Keratinocyte (primary cell): Measurements from ENCODE around the gene RHOU. TPM values are rescaled to one million over a fixed set of nuclear protein-coding genes. Genes with fewer than 3 reads are reported as not detected.

Experiments
- DNase-seq: peaks from one replicate; pipeline ENCODE4 v3.0.0-alpha.2; 2011; ENCODE audit warnings: low read depth, missing footprints, low spot score
- FAIRE-seq: peaks from 2 replicates; lab custom pipeline; 2011; peaks lifted over from hg19 to GRCh38; lab: Jason Lieb, UNC
- H2AFZ ChIP-seq: 2 replicates; pipeline ENCODE4 v1.6.0; 2012; ENCODE audit warnings: low read length, control low read depth, inconsistent platforms; ENCODE audit not compliant: control insufficient read depth
- H3K27ac ChIP-seq: 2 replicates; pipeline ENCODE4 v1.5.1; 2011; ENCODE audit warnings: low read length; ENCODE audit not compliant: control insufficient read depth, insufficient read depth
- H3K27me3 ChIP-seq: 3 replicates; pipeline ENCODE4 v1.6.0; 2011; ENCODE audit warnings: low read length; ENCODE audit not compliant: control insufficient read depth, insufficient read depth; ENCODE audit errors: extremely low read depth
- H3K36me3 ChIP-seq, 2 experiments: 2 replicates in 1 of 2; 3 replicates in 1 of 2; pipeline ENCODE4 v1.5.1; 2011; ENCODE audit warnings: low read length in 2 of 2, mild to moderate bottlenecking in 1 of 2; ENCODE audit not compliant: control insufficient read depth in 2 of 2, insufficient read depth in 2 of 2; ENCODE audit errors: extremely low read depth in 1 of 2
- H3K4me1 ChIP-seq: 3 replicates; pipeline ENCODE4 v1.5.1; 2011; ENCODE audit warnings: low read length; ENCODE audit not compliant: control insufficient read depth, insufficient read depth; ENCODE audit errors: extremely low read depth
- H3K4me2 ChIP-seq: 3 replicates; pipeline ENCODE4 v1.6.0; 2011; ENCODE audit warnings: low read depth, low read length; ENCODE audit not compliant: control insufficient read depth, insufficient read depth; ENCODE audit errors: extremely low read depth
- H3K4me3 ChIP-seq, 3 experiments: fragments of 200-600 bp in 1 of 3; sonication (generic) in 1 of 3; 2 replicates in 2 of 3; 3 replicates in 1 of 3; pipeline ENCODE4 v1.5.1; 2011 to 2016; ENCODE audit warnings: low read length in 3 of 3, mild to moderate bottlenecking in 3 of 3, control low read depth in 2 of 3, inconsistent platforms in 1 of 3, low read depth in 1 of 3, mixed read lengths in 1 of 3, mixed run types in 1 of 3, moderate library complexity in 1 of 3; ENCODE audit not compliant: control insufficient read depth in 2 of 3, insufficient read depth in 2 of 3; ENCODE audit errors: extremely low read depth in 1 of 3
- H3K79me2 ChIP-seq: 2 replicates; pipeline ENCODE4 v1.6.0; 2012; ENCODE audit warnings: low read length; ENCODE audit not compliant: control insufficient read depth, insufficient read depth
- H3K9ac ChIP-seq: 3 replicates; pipeline ENCODE4 v1.6.0; 2011; ENCODE audit warnings: low read length; ENCODE audit not compliant: control insufficient read depth, insufficient read depth; ENCODE audit errors: extremely low read depth
- H3K9me1 ChIP-seq: 3 replicates; pipeline ENCODE4 v1.6.0; 2011; ENCODE audit warnings: low read length; ENCODE audit not compliant: control insufficient read depth, insufficient read depth; ENCODE audit errors: extremely low read depth
- H3K9me3 ChIP-seq: 2 replicates; pipeline ENCODE4 v1.5.1; 2012; ENCODE audit warnings: low read depth, low read length; ENCODE audit not compliant: control insufficient read depth
- H4K20me1 ChIP-seq: 3 replicates; pipeline ENCODE4 v1.6.0; 2011; ENCODE audit warnings: low read length; ENCODE audit not compliant: control insufficient read depth, insufficient read depth; ENCODE audit errors: extremely low read depth
- CTCF ChIP-seq, 3 experiments: IDR thresholded peaks in 1 of 3; conservative IDR thresholded peaks in 1 of 3; optimal IDR thresholded peaks in 1 of 3; 2 replicates in 2 of 3; 3 replicates in 1 of 3; pipeline versions ENCODE3 to v1.5.1; 2011; ENCODE audit warnings: low read length in 3 of 3, mild to moderate bottlenecking in 3 of 3, moderate library complexity in 2 of 3, control low read depth in 1 of 3, inconsistent platforms in 1 of 3; ENCODE audit not compliant: insufficient read depth in 2 of 3; ENCODE audit errors: extremely low read depth in 1 of 3
- EZH2 ChIP-seq: IDR thresholded peaks from one replicate; pipeline ENCODE4 v1.6.1; 2012; ENCODE audit warnings: inconsistent platforms, mild to moderate bottlenecking, low read length, moderate library complexity
- dilution Hi-C: fragments of 300-500 bp; cut with MboI; formaldehyde crosslinking; loops from one replicate; pipeline ENCODE4 v1.7.0; 2020; ENCODE audit warnings: low sequenced_read_pairs; ENCODE audit not compliant: extremely low pct_ligation_motif_present
- polyA plus RNA-seq, 5 experiments: library from polyadenylated mRNA; depleted of rRNA in 3 of 5; stranded (reverse) in 3 of 5; stranded (forward) in 1 of 5; unstranded in 1 of 5; fragments of >200 nt; gene quantifications; 1 replicate in 1 of 5; 2 replicates in 3 of 5; 3 replicates in 1 of 5; pipeline versions ENCODE4 v1.2.1 to v1.2.3, GENCODE V29; 2011 to 2012; ENCODE audit warnings: missing spikeins in 2 of 5, low read depth in 1 of 5, low replicate concordance in 1 of 5

The RHOU gene
- polyA plus RNA-seq, 1 donor (not counting 4 experiments of a cell fraction or from before 2014, with no cell fraction given): 0.29 TPM

GRCh38 chr1:228749765-228750164, 14.5 kb downstream of the RHOU start:
- H3K36me3 ChIP-seq: no peaks in the 10 kb centered on the region
- FAIRE-seq (no peak), DNase-seq (no peak)
- H3K4me2 ChIP-seq: no peak overlapping the region
- H3K9me1 ChIP-seq: no peaks in the 10 kb centered on the region
- no peak for TF ChIP-seq CTCF (optimal IDR thresholded peaks at IDR 0.05 in 1 of 3, IDR thresholded peaks at IDR 0.05 in 1 of 3, conservative IDR thresholded peaks at IDR 0.05 in 1 of 3; ENCODE audit: extremely low read depth in 1 of 3, insufficient read depth in 2 of 3, low read length in 3 of 3)
- no peak for TF ChIP-seq EZH2
- dilution Hi-C loops: no loop called here
- H3K4me1 ChIP-seq: no peaks in the 10 kb centered on the region
- no peaks in the 10 kb centered on the region for H3K79me2 ChIP-seq
- no peak overlapping the region for H3K27ac ChIP-seq
- H3K9ac ChIP-seq: no peak overlapping the region
- H3K9me3 ChIP-seq: no peaks in the 10 kb centered on the region
- H3K27me3 ChIP-seq: peaks cover 30% of the 10 kb centered on the region
- no peaks in the 10 kb centered on the region for H4K20me1 ChIP-seq
- no peak overlapping the region for H3K4me3 ChIP-seq
- H2AFZ ChIP-seq: no peak overlapping the region

GRCh38 chr1:228750915-228751314, 15.6 kb downstream of the RHOU start:
- Histone ChIP-seq H3K27ac (no peak overlapping the region), H3K4me1 (no peaks in the 10 kb centered on the region), H3K9ac (no peak overlapping the region), H3K79me2 (no peaks in the 10 kb centered on the region), H3K27me3 (peaks cover 41% of the 10 kb centered on the region), H3K4me2 (no peak overlapping the region), H4K20me1 (no peaks in the 10 kb centered on the region), H2AFZ (no peak overlapping the region), H3K36me3 (no peaks in the 10 kb centered on the region), H3K4me3 (no peak overlapping the region), H3K9me3 (no peaks in the 10 kb centered on the region), H3K9me1 (no peaks in the 10 kb centered on the region)
- no peak for FAIRE-seq
- no peak for DNase-seq
- no peak for TF ChIP-seq EZH2
- no peak for TF ChIP-seq CTCF (optimal IDR thresholded peaks at IDR 0.05 in 1 of 3, IDR thresholded peaks at IDR 0.05 in 1 of 3, conservative IDR thresholded peaks at IDR 0.05 in 1 of 3; ENCODE audit: extremely low read depth in 1 of 3, insufficient read depth in 2 of 3, low read length in 3 of 3)
- dilution Hi-C loops: no loop called here
